Measurements from ENCODE around the gene PTCH2. TPM values are rescaled to one million over a fixed set of nuclear protein-coding genes. Genes with fewer than 3 reads are reported as not detected.

The PTCH2 gene
- total RNA-seq, 1 donor from 2014 or later, result not detected

DNA sequence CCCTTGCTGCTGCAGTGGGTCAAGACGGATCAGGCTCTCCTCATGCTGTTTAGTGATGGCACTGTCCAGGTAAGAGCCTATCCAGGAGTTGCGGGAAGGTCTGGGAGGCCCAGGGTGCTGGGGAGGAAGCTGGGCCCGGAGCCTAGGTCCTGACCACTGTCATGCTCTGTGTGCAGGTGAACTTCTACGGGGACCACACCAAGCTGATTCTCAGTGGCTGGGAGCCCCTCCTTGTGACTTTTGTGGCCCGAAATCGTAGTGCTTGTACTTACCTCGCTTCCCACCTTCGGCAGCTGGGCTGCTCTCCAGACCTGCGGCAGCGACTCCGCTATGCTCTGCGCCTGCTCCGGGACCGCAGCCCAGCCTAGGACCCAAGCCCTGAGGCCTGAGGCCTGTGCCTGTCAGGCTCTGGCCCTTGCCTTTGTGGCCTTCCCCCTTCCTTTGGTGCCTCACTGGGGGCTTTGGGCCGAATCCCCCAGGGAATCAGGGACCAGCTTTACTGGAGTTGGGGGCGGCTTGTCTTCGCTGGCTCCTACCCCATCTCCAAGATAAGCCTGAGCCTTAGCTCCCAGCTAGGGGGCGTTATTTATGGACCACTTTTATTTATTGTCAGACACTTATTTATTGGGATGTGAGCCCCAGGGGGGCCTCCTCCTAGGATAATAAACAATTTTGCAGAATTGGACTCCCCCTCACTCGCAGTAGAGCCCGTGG, 37.6 kb downstream of the PTCH2 start:
- no peak overlapping the region for H2AFZ ChIP-seq (replicated peaks)
- H3K79me2 ChIP-seq (ENCODE audit: low read depth), result no peaks in the 10 kb centered on the region
- TF ChIP-seq, protein P1, sequence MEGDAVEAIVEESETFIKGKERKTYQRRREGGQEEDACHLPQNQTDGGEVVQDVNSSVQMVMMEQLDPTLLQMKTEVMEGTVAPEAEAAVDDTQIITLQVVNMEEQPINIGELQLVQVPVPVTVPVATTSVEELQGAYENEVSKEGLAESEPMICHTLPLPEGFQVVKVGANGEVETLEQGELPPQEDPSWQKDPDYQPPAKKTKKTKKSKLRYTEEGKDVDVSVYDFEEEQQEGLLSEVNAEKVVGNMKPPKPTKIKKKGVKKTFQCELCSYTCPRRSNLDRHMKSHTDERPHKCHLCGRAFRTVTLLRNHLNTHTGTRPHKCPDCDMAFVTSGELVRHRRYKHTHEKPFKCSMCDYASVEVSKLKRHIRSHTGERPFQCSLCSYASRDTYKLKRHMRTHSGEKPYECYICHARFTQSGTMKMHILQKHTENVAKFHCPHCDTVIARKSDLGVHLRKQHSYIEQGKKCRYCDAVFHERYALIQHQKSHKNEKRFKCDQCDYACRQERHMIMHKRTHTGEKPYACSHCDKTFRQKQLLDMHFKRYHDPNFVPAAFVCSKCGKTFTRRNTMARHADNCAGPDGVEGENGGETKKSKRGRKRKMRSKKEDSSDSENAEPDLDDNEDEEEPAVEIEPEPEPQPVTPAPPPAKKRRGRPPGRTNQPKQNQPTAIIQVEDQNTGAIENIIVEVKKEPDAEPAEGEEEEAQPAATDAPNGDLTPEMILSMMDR (IDR thresholded peaks at IDR 0.05), result no peak
- no peak for TF ChIP-seq EZH2 (IDR thresholded peaks at IDR 0.05)
- no peak for TF ChIP-seq EZH2phosphoT487 (IDR thresholded peaks at IDR 0.05)
- H3K4me3 ChIP-seq, result no peak overlapping the region
- Mint-ChIP-seq H3K4me3 (no peak overlapping the region), H3K27me3 (ENCODE audit: insufficient read depth, low read depth) (peaks cover 19% of the 10 kb centered on the region), H3K27ac (peak overlapping the region; percentile 57), H3K4me1 (peaks cover 60% of the 10 kb centered on the region), H3K9me3 (no peaks in the 10 kb centered on the region), H3K36me3 (peaks cover 9% of the 10 kb centered on the region)
- no peak overlapping the region for H3K27ac ChIP-seq
- no peak overlapping the region for H3K4me2 ChIP-seq
- peaks cover 53% of the 10 kb centered on the region for H3K4me1 ChIP-seq
- no peaks in the 10 kb centered on the region for H3K9me3 ChIP-seq (ENCODE audit: low read depth)
- no peak for DNase-seq (ENCODE audit: low spot score)
- peaks cover 14% of the 10 kb centered on the region for H4K20me1 ChIP-seq (ENCODE audit: low read depth)
- H3K36me3 ChIP-seq, result no peaks in the 10 kb centered on the region
- H3K9ac ChIP-seq, result no peak overlapping the region
- H3K27me3 ChIP-seq, result peaks cover 8% of the 10 kb centered on the region
- H3F3A ChIP-seq (ENCODE audit: low read depth), result peaks cover 17% of the 10 kb centered on the region

GRCh38 chr1:44803312-44804095, 39.5 kb downstream of the PTCH2 start:
- H3K27me3 ChIP-seq, result peaks cover 9% of the 10 kb centered on the region
- no peaks in the 10 kb centered on the region for H3K9me3 ChIP-seq (ENCODE audit: low read depth)
- Mint-ChIP-seq H3K27ac (peak overlapping the region; percentile 55), H3K27me3 (ENCODE audit: insufficient read depth, low read depth) (peaks cover 19% of the 10 kb centered on the region), H3K4me3 (peak overlapping the region; percentile 62), H3K36me3 (peaks cover 9% of the 10 kb centered on the region), H3K9me3 (no peaks in the 10 kb centered on the region), H3K4me1 (peaks cover 48% of the 10 kb centered on the region)
- no peak overlapping the region for H3K4me3 ChIP-seq
- H4K20me1 ChIP-seq (ENCODE audit: low read depth), result peaks cover 14% of the 10 kb centered on the region
- no peaks in the 10 kb centered on the region for H3K36me3 ChIP-seq
- H3K79me2 ChIP-seq (ENCODE audit: low read depth), result no peaks in the 10 kb centered on the region
- no peak for TF ChIP-seq EZH2 (IDR thresholded peaks at IDR 0.05)
- TF ChIP-seq EZH2phosphoT487 (IDR thresholded peaks at IDR 0.05), result no peak
- TF ChIP-seq, protein P1 (IDR thresholded peaks at IDR 0.05), result no peak
- H3K9ac ChIP-seq, result no peak overlapping the region
- H3F3A ChIP-seq (ENCODE audit: low read depth), result peaks cover 28% of the 10 kb centered on the region
- H3K27ac ChIP-seq, result no peak overlapping the region
- no peak overlapping the region for H3K4me2 ChIP-seq
- peaks cover 45% of the 10 kb centered on the region for H3K4me1 ChIP-seq
- no peak overlapping the region for H2AFZ ChIP-seq (replicated peaks)
- DNase-seq (ENCODE audit: low spot score), result no peak

DNA sequence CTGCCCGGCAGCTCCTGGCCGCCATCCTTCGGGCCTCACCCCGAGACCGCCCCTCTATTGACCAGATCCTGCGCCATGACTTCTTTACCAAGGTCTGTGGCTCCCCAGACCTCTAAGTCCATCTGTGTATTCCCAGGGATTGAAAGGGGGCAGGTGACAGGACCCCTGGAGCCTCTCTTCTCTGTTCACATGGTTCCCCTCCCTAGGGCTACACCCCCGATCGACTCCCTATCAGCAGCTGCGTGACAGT, 40.1 kb downstream of the PTCH2 start:
- Histone ChIP-seq H2AFZ (replicated peaks) (no peak overlapping the region), H3K27me3 (peaks cover 9% of the 10 kb centered on the region), H3K4me2 (peak overlapping the region; percentile 57), H4K20me1 (ENCODE audit: low read depth) (peaks cover 14% of the 10 kb centered on the region), H3K27ac (no peak overlapping the region), H3K9ac (no peak overlapping the region), H3F3A (ENCODE audit: low read depth) (peaks cover 32% of the 10 kb centered on the region), H3K4me1 (peaks cover 40% of the 10 kb centered on the region), H3K4me3 (no peak overlapping the region), H3K36me3 (no peaks in the 10 kb centered on the region), H3K79me2 (ENCODE audit: low read depth) (no peaks in the 10 kb centered on the region), H3K9me3 (ENCODE audit: low read depth) (no peaks in the 10 kb centered on the region)
- H3K4me1 Mint-ChIP-seq, result peaks cover 43% of the 10 kb centered on the region
- H3K27me3 Mint-ChIP-seq (ENCODE audit: insufficient read depth, low read depth), result peaks cover 19% of the 10 kb centered on the region
- H3K4me3 Mint-ChIP-seq, result peak overlapping the region; percentile 62
- TF ChIP-seq EZH2 (IDR thresholded peaks at IDR 0.05) (no peak), EZH2phosphoT487 (IDR thresholded peaks at IDR 0.05) (no peak)
- TF ChIP-seq, protein P1 (IDR thresholded peaks at IDR 0.05), result no peak
- no peaks in the 10 kb centered on the region for H3K9me3 Mint-ChIP-seq
- H3K27ac Mint-ChIP-seq, result peak overlapping the region; percentile 55
- no peak for DNase-seq (ENCODE audit: low spot score)
- H3K36me3 Mint-ChIP-seq, result peaks cover 9% of the 10 kb centered on the region

All from neural progenitor cell (in vitro differentiated cells).